ENCODE data around the gene TTC29. TPM values are rescaled to one million over a fixed set of nuclear protein-coding genes. Genes with fewer than 3 reads are reported as not detected.
"Not testable (repeated sequence)": the region's sequence is repeated elsewhere in the genome, so short reads cannot be mapped to it uniquely, and the experiment has no call there.

TTC29 gene
- total and polyA plus RNA-seq, 5 donors from 2014 or later, result not detected

DNA sequence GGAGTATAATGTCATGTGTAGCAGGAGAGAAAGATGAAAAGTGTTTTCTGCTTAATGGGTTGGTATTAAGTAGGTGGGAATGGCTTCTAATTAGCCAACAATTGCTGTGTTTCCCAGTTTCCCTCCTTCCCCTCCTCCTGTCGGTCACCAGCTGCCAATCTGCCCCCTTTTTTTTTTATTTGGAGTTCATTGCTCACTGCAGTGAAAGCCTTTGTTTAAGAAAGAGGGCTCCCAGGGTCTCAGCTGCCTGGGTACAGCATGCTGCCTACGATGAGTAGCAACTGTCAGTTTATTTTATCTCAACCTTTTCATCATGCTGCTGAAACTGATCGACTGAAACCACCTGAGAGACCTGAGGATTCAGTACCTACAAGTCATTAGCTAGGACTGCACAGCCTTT lies 157.9 kb downstream of the TTC29 start:
- Mint-ChIP-seq H3K4me3 (no peak overlapping the region), H3K9me3 (no peaks in the 10 kb centered on the region), H3K27me3 (peaks cover 4% of the 10 kb centered on the region), H3K4me1 (no peaks in the 10 kb centered on the region), H3K36me3 (no peaks in the 10 kb centered on the region), H3K27ac (no peak overlapping the region)
- no peak overlapping the region for H3K4me3 ChIP-seq (ENCODE audit: low read depth, low read length)
- H3K4me1 ChIP-seq (ENCODE audit: control insufficient read depth, insufficient read depth, low read length, poor library complexity, severe bottlenecking), result no peaks in the 10 kb centered on the region
- ATAC-seq (ENCODE audit: low read depth in 2 of 2) (no peak), DNase-seq (no peak)
- no peaks in the 10 kb centered on the region for H3K36me3 ChIP-seq (ENCODE audit: control insufficient read depth, insufficient read depth, low read length)
- H3K9me3 ChIP-seq (ENCODE audit: control insufficient read depth in 2 of 2, low read length in 2 of 2), result no peaks in the 10 kb centered on the region
- H3K27ac ChIP-seq (ENCODE audit: insufficient read depth, low read length, poor library complexity, severe bottlenecking), result no peak overlapping the region
- H3K27me3 ChIP-seq (ENCODE audit: control insufficient read depth, insufficient read depth, low read length), result no peaks in the 10 kb centered on the region

DNA sequence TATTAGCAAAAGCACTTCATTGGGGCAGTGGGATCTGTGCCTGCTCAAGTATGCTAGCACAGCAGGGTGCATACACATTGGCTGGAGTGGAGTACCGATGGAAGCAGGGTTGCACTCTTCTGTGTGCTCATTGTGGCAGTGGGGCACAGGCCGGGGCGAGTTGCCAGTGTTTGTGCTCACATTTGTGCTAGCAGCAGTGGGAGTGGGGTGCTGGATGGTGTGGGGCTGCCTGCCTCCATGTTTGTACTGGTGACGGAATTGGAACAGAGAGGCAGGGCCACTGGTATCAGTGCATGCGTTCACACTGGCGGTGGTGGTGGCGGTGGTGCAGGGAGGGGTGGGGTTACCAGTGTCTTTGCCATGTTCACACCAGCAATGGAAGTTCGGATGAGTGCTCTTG lies 169.0 kb downstream of the TTC29 start:
- H3K27me3 ChIP-seq (ENCODE audit: control insufficient read depth, insufficient read depth, low read length), result peaks cover 1% of the 10 kb centered on the region
- no peaks in the 10 kb centered on the region for H3K9me3 ChIP-seq (ENCODE audit: control insufficient read depth in 2 of 2, low read length in 2 of 2)
- ATAC-seq (ENCODE audit: low read depth in 2 of 2), result no peak
- no peak overlapping the region for H3K27ac ChIP-seq (ENCODE audit: insufficient read depth, low read length, poor library complexity, severe bottlenecking)
- peaks cover 0 to 5% (median 3%) of the 10 kb centered on the region in 7 donors for H3K9me3 Mint-ChIP-seq
- no peaks in the 10 kb centered on the region for H3K36me3 ChIP-seq (ENCODE audit: control insufficient read depth, insufficient read depth, low read length)
- no peaks in the 10 kb centered on the region for H3K4me1 Mint-ChIP-seq
- H3K4me1 ChIP-seq (ENCODE audit: control insufficient read depth, insufficient read depth, low read length, poor library complexity, severe bottlenecking), result no peaks in the 10 kb centered on the region
- H3K27me3 Mint-ChIP-seq, result peaks cover 10% of the 10 kb centered on the region
- no peak overlapping the region for H3K4me3 ChIP-seq (ENCODE audit: low read depth, low read length)
- DNase-seq, result no peak
- H3K27ac Mint-ChIP-seq, result no peak overlapping the region
- H3K4me3 Mint-ChIP-seq, result no peak overlapping the region
- H3K36me3 Mint-ChIP-seq, result no peaks in the 10 kb centered on the region

DNA sequence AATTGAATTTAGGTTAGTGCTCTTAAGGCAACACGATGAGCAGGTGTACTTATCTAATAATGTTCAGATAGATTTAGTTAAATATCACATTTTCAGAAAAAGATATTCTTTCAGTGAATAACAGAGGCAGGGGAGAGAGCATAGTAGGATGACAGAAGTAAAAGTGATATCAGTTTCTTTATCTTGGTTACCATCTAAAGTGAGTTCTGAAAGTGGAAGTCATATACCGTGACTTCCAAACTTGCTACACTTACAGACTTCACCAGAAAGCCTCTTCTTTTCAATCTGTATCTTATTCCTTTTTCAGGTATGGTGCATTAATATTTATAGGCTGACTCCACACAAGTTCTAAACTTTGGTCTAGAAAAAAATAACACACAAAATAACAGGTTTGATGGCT lies 182.1 kb downstream of the TTC29 start:
- H3K4me3 ChIP-seq (ENCODE audit: low read depth, low read length), result no peak overlapping the region
- H3K36me3 ChIP-seq (ENCODE audit: control insufficient read depth, insufficient read depth, low read length), result no peaks in the 10 kb centered on the region
- no peak overlapping the region for H3K27ac Mint-ChIP-seq
- peaks cover 0 to 3% (median 0%) of the 10 kb centered on the region in 4 donors for H3K4me1 Mint-ChIP-seq
- peaks cover 7% of the 10 kb centered on the region for H3K27me3 Mint-ChIP-seq
- H3K36me3 Mint-ChIP-seq, result no peaks in the 10 kb centered on the region
- H3K27ac ChIP-seq (ENCODE audit: insufficient read depth, low read length, poor library complexity, severe bottlenecking), result no peak overlapping the region
- no peaks in the 10 kb centered on the region for H3K27me3 ChIP-seq (ENCODE audit: control insufficient read depth, insufficient read depth, low read length)
- peaks cover 0 to 11% (median 5%) of the 10 kb centered on the region in 7 donors for H3K9me3 Mint-ChIP-seq
- no peaks in the 10 kb centered on the region for H3K9me3 ChIP-seq (ENCODE audit: control insufficient read depth in 2 of 2, low read length in 2 of 2)
- no peak overlapping the region for H3K4me3 Mint-ChIP-seq
- ATAC-seq (ENCODE audit: low read depth in 2 of 2) (no peak), DNase-seq (no peak)
- H3K4me1 ChIP-seq (ENCODE audit: control insufficient read depth, insufficient read depth, low read length, poor library complexity, severe bottlenecking), result no peaks in the 10 kb centered on the region

DNA sequence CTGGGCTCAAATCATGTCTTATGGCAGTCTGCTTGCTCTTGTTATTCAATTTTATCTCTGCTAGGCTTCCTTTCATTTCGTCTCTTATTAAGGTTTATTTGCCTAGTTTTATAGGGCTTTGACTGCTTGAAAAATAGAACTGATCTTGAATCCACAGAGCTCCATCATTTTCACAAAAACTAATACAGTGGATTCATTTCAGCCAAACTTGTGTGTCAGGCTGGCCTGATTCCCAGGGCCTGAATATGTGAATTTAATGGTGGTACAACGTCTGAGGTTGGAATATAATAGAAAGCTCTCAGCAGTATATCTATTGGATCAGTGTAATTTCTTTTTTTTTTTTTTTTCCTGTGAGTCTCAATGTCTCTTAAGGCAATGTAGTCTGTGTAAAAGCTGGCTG lies 183.6 kb downstream of the TTC29 start:
- no peaks in the 10 kb centered on the region for H3K36me3 Mint-ChIP-seq

DNA sequence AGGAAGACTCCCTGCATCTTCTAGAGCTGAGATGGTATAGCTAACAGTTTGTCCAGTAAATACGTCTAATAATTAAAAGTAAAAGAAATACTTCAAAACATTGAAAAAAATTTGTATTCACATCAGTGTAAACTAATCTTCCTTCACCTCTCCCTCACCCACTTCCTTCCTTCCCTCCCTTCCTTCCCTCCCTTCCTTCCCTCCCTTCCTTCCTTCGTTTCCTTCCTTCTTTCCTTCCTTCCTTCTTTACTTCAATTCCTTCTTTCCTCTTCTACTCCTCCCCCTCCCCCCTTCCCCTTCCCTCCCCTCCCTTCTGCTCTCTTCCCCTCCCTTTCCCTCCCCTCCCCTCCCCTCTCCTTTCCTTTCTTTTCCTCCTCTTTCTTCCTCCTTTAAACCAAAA lies 203.2 kb downstream of the TTC29 start:
- H3K4me3 ChIP-seq (ENCODE audit: low read depth, low read length), result no peak overlapping the region
- H3K4me1 Mint-ChIP-seq, result no peaks in the 10 kb centered on the region
- no peak overlapping the region for H3K27ac ChIP-seq (ENCODE audit: insufficient read depth, low read length, poor library complexity, severe bottlenecking)
- DNase-seq, result no peak
- H3K27ac Mint-ChIP-seq, result no peak overlapping the region
- no peak overlapping the region for H3K4me3 Mint-ChIP-seq
- H3K9me3 ChIP-seq (ENCODE audit: control insufficient read depth in 2 of 2, low read length in 2 of 2), result no peaks in the 10 kb centered on the region
- H3K36me3 Mint-ChIP-seq, result no peaks in the 10 kb centered on the region
- H3K36me3 ChIP-seq (ENCODE audit: control insufficient read depth, insufficient read depth, low read length), result no peaks in the 10 kb centered on the region
- peaks cover 0 to under 1% (median 0%) of the 10 kb centered on the region in 7 donors for H3K9me3 Mint-ChIP-seq
- peaks cover 3% of the 10 kb centered on the region for H3K27me3 ChIP-seq (ENCODE audit: control insufficient read depth, insufficient read depth, low read length)
- no peaks in the 10 kb centered on the region for H3K4me1 ChIP-seq (ENCODE audit: control insufficient read depth, insufficient read depth, low read length, poor library complexity, severe bottlenecking)
- no peak for ATAC-seq (ENCODE audit: low read depth in 2 of 2)
- H3K27me3 Mint-ChIP-seq, result no peaks in the 10 kb centered on the region

More for the DNA sequence above, 183.6 kb downstream of the TTC29 start:
- no peaks in the 10 kb centered on the region for H3K9me3 ChIP-seq (ENCODE audit: control insufficient read depth in 2 of 2, low read length in 2 of 2)
- H3K27me3 Mint-ChIP-seq, result peaks cover 4% of the 10 kb centered on the region
- H3K27me3 ChIP-seq (ENCODE audit: control insufficient read depth, insufficient read depth, low read length), result no peaks in the 10 kb centered on the region
- no peaks in the 10 kb centered on the region for H3K36me3 ChIP-seq (ENCODE audit: control insufficient read depth, insufficient read depth, low read length)
- no peaks in the 10 kb centered on the region for H3K4me1 ChIP-seq (ENCODE audit: control insufficient read depth, insufficient read depth, low read length, poor library complexity, severe bottlenecking)
- peaks cover 0 to 3% (median 0%) of the 10 kb centered on the region in 4 donors for H3K4me1 Mint-ChIP-seq
- DNase-seq (no peak), ATAC-seq (ENCODE audit: low read depth in 2 of 2) (no peak)
- H3K27ac ChIP-seq (ENCODE audit: insufficient read depth, low read length, poor library complexity, severe bottlenecking), result no peak overlapping the region
- no peak overlapping the region for H3K4me3 ChIP-seq (ENCODE audit: low read depth, low read length)
- peaks cover 0 to 21% (median 8%) of the 10 kb centered on the region in 7 donors for H3K9me3 Mint-ChIP-seq
- H3K27ac Mint-ChIP-seq, result no peak overlapping the region
- H3K4me3 Mint-ChIP-seq, result no peak overlapping the region

DNA sequence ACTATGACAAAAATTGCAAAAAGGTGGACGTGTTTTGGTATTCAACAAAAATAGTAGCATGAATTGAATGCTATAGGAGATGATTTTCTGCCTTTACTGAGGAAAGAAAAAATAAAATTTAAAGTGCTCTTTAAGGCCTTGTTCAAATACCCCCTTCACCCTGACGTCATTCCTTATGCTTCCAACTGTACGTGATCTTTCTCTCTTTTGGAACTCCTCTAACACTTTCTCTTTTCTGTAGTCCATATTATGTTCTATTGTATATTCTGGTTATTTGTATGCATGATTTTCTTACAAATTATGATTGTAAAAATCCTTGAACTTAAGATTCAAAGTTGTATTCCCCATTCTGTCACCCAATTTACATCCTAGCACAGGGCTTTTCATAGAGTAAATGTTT lies 206.5 kb downstream of the TTC29 start:
- H3K36me3 Mint-ChIP-seq, result no peaks in the 10 kb centered on the region
- DNase-seq (no peak), ATAC-seq (ENCODE audit: low read depth in 2 of 2) (no peak)
- Histone ChIP-seq H3K9me3 (ENCODE audit: control insufficient read depth in 2 of 2, low read length in 2 of 2) (no peaks in the 10 kb centered on the region), H3K27me3 (ENCODE audit: control insufficient read depth, insufficient read depth, low read length) (peaks cover 3% of the 10 kb centered on the region), H3K4me1 (ENCODE audit: control insufficient read depth, insufficient read depth, low read length, poor library complexity, severe bottlenecking) (no peaks in the 10 kb centered on the region), H3K27ac (ENCODE audit: insufficient read depth, low read length, poor library complexity, severe bottlenecking) (no peak overlapping the region), H3K4me3 (ENCODE audit: low read depth, low read length) (no peak overlapping the region), H3K36me3 (ENCODE audit: control insufficient read depth, insufficient read depth, low read length) (no peaks in the 10 kb centered on the region)
- no peaks in the 10 kb centered on the region for H3K4me1 Mint-ChIP-seq
- H3K4me3 Mint-ChIP-seq, result no peak overlapping the region
- H3K27me3 Mint-ChIP-seq, result no peaks in the 10 kb centered on the region
- H3K9me3 Mint-ChIP-seq, result peaks cover 0 to 1% (median 0%) of the 10 kb centered on the region in 7 donors
- no peak overlapping the region for H3K27ac Mint-ChIP-seq

DNA sequence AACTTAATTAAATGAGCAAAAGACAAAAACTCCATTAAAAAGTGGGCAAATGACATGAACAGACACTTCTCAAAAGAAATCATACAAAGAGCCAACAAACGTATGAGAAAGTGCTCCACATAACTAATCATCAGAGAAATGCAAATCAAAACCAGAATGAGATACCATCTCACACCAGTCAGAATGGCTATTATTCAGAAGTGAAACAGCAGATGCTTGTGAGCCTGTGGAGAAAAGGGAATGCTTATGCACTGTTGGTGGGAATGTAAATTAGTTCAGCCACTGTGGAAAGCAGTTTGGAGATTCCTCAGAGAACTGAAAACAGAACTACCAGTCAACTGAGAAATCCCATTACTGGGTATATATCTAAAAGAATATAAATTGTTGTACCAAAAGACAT lies 222.1 kb downstream of the TTC29 start:
- H3K4me3 ChIP-seq (ENCODE audit: low read depth, low read length); ATAC-seq (ENCODE audit: low read depth in 2 of 2); H3K27ac ChIP-seq (ENCODE audit: insufficient read depth, low read length, poor library complexity, severe bottlenecking); H3K27me3 Mint-ChIP-seq; H3K27me3 ChIP-seq (ENCODE audit: control insufficient read depth, insufficient read depth, low read length); H3K36me3 ChIP-seq (ENCODE audit: control insufficient read depth, insufficient read depth, low read length); H3K27ac Mint-ChIP-seq; H3K9me3 ChIP-seq (ENCODE audit: control insufficient read depth in 2 of 2, low read length in 2 of 2); H3K9me3 Mint-ChIP-seq; H3K4me1 ChIP-seq (ENCODE audit: control insufficient read depth, insufficient read depth, low read length, poor library complexity, severe bottlenecking); H3K4me1 Mint-ChIP-seq; DNase-seq; H3K4me3 Mint-ChIP-seq; H3K36me3 Mint-ChIP-seq: not testable (repeated sequence)

DNA sequence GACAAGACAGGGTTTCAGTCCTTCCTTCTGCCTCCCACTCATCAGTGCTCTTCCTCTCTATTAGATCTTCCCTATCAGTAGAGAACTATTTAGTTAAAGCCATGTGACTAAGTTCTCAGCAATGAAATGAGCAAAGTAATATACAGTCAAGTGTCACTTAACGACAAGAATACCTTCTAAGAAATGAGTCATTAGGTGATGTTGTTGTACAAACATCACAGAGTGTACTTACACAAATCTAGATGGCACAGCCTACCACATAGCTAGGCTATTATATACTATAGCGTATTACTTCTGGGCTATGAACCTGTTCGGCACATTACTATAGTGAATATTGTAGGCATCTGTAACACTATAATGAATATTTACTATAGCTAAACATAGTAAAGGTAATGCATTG lies 235.7 kb downstream of the TTC29 start:
- ATAC-seq (ENCODE audit: low read depth in 2 of 2), result no peak
- Histone ChIP-seq H3K36me3 (ENCODE audit: control insufficient read depth, insufficient read depth, low read length) (no peaks in the 10 kb centered on the region), H3K27ac (ENCODE audit: insufficient read depth, low read length, poor library complexity, severe bottlenecking) (no peak overlapping the region), H3K4me1 (ENCODE audit: control insufficient read depth, insufficient read depth, low read length, poor library complexity, severe bottlenecking) (no peaks in the 10 kb centered on the region), H3K27me3 (ENCODE audit: control insufficient read depth, insufficient read depth, low read length) (no peaks in the 10 kb centered on the region), H3K4me3 (ENCODE audit: low read depth, low read length) (no peak overlapping the region), H3K9me3 (ENCODE audit: control insufficient read depth in 2 of 2, low read length in 2 of 2) (no peaks in the 10 kb centered on the region)
- DNase-seq, result no peak
- Mint-ChIP-seq H3K36me3 (no peaks in the 10 kb centered on the region), H3K4me3 (no peak overlapping the region), H3K4me1 (no peaks in the 10 kb centered on the region), H3K9me3 (peaks cover 0 to 5% (median 0%) of the 10 kb centered on the region in 7 donors), H3K27ac (no peak overlapping the region), H3K27me3 (peaks cover 6% of the 10 kb centered on the region)
